AG09309 (cell line): ENCODE measurements around the gene IFRD1.

Experiments used
- DNase-seq: peaks from one replicate; pipeline ENCODE4 v3.0.0-alpha.2; 2010; ENCODE audit warnings: low read depth
- H3K4me3 ChIP-seq: 2 replicates; pipeline ENCODE4 v1.5.1; 2011; ENCODE audit warnings: mild to moderate bottlenecking, low read depth, low read length, moderate library complexity; ENCODE audit not compliant: control insufficient read depth
- TF ChIP-seq, protein P1 (sequence below): IDR thresholded peaks from 2 replicates; pipeline ENCODE4 v1.5.1; 2011; ENCODE audit warnings: mild to moderate bottlenecking, low read depth, low read length, inconsistent platforms; ENCODE audit not compliant: insufficient read depth, control insufficient read depth; ENCODE audit errors: missing control alignments

IFRD1 gene

DNA sequence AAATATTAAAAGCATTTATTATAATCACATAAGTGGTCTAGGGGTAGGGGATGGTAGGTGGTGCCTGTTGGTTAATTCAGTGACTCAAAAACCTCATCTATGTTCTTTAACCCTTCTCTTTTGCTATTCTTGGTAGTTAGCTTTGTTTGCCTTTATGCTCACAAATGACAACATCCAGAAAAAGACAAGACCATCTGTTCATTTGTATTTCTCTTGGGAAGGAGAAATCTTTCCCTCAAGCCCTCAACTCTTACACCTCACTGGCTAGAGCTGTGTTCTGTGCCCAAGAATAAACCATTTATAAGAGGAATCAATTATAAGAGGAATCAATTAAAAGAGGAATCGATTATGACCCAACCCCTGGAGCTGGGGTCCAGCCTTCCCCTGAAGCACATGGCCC is 10.8 kb upstream of the IFRD1 start:
- H3K4me3 ChIP-seq = no peak overlapping the region
- DNase-seq = no peak
- TF ChIP-seq, protein P1, sequence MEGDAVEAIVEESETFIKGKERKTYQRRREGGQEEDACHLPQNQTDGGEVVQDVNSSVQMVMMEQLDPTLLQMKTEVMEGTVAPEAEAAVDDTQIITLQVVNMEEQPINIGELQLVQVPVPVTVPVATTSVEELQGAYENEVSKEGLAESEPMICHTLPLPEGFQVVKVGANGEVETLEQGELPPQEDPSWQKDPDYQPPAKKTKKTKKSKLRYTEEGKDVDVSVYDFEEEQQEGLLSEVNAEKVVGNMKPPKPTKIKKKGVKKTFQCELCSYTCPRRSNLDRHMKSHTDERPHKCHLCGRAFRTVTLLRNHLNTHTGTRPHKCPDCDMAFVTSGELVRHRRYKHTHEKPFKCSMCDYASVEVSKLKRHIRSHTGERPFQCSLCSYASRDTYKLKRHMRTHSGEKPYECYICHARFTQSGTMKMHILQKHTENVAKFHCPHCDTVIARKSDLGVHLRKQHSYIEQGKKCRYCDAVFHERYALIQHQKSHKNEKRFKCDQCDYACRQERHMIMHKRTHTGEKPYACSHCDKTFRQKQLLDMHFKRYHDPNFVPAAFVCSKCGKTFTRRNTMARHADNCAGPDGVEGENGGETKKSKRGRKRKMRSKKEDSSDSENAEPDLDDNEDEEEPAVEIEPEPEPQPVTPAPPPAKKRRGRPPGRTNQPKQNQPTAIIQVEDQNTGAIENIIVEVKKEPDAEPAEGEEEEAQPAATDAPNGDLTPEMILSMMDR = no peak

DNA sequence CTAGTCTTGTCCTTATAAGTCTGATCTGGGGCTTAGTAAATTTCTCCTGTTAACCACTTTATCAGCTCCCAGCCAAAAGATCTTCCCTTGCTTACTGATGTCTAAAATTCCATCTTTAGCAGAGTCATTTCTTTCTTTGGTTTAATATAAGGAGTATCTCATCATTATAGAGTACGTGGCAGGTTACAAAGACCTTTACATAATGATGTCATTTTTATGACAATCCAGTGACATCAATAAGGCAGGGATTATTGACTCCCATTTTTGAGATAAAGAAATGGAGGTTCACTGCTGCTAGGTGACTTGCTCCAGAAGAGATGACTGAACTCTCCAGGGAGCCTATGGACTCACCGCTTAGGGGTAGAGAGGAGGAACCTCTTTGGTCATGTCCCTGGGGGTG is 8.1 kb upstream of the IFRD1 start:
- H3K4me3 ChIP-seq = no peak overlapping the region
- DNase-seq = no peak
- TF ChIP-seq, protein P1 = no peak

GRCh38 chr7:112444505-112444904 is 5.8 kb upstream of the IFRD1 start:
- TF ChIP-seq, protein P1 = no peak
- DNase-seq = no peak

DNA sequence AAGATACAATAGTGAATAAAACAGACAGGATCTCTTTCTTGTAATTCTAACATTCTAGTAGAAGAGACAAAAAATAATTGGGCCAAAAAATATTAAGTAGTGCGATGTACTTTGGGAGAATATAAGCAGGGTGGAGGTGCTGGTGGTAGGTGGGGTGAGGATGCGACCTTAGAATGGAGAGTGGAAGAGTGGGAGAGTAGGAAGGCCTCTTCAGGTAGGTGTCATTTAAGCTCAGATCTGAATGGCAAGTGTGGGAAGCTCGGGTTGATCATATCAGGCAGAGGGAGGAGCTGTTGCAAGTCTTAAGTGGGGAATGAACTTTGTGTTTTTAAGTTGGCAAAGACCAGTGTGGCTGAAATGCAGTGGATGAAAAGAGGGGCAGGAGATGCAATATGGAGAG is 3.8 kb upstream of the IFRD1 start:
- no peak overlapping the region for H3K4me3 ChIP-seq
- DNase-seq = no peak
- TF ChIP-seq, protein P1 = no peak

More at GRCh38 chr7:112444505-112444904, 5.8 kb upstream of the IFRD1 start:
- H3K4me3 ChIP-seq = no peak overlapping the region

DNA sequence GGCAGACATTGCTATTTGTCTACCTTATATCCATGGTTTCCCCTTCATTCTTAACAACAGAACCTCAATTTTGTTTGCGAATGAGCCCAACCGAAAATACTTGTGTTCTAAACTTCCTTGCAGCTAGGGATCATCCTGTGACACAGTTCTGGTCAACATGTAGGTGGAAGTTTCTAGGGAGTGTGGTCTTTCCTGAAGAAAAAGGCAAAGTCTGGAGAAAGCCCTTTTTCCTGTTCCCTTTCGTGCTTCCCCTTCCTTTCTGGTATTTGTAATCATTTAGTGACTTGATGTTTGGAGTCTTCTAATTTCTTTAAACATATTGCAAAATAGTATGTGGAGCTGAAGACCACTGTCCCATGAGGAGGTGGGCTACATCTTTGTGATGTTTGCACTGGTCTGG is 2.9 kb upstream of the IFRD1 start:
- no peak for DNase-seq
- TF ChIP-seq, protein P1 = no peak

GRCh38 chr7:112448381-112448780 is 1.9 kb upstream of the IFRD1 start:
- DNase-seq = no peak
- H3K4me3 ChIP-seq = no peak overlapping the region
- TF ChIP-seq, protein P1 = no peak

More for the DNA sequence above, 2.9 kb upstream of the IFRD1 start:
- no peak overlapping the region for H3K4me3 ChIP-seq

DNA sequence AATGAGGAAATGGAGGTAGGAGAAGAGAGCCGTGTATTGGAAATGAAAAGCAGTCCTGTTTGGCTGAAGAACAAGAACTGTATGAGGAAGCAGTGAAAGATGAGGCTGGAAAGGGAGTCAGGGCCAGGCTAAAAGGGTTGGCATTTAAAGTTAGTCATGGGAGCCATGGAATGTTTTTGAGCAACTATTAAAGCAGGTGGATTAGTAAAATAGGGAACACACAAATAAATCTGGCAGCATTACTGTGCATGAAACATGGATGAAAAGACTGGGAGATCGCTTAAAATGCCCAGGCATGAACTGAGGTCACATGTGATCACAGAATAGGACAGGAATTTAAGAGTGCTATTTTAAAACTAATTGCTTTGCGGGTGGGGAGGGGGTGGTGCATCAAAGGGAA is 1.4 kb upstream of the IFRD1 start:
- DNase-seq = no peak
- H3K4me3 ChIP-seq = no peak overlapping the region

More for the DNA sequence above, 1.4 kb upstream of the IFRD1 start:
- TF ChIP-seq, protein P1 = no peak
